ENCODE results near the gene ZNRF2. TPM values are rescaled to one million over a fixed set of nuclear protein-coding genes. Genes with fewer than 3 reads are reported as not detected.

The ZNRF2 gene
- total and polyA plus RNA-seq, 2 of the 13 experiments (the other 11 are each of a cell fraction or from before 2014, with no cell fraction given): 3.5 to 7.7 TPM

DNA sequence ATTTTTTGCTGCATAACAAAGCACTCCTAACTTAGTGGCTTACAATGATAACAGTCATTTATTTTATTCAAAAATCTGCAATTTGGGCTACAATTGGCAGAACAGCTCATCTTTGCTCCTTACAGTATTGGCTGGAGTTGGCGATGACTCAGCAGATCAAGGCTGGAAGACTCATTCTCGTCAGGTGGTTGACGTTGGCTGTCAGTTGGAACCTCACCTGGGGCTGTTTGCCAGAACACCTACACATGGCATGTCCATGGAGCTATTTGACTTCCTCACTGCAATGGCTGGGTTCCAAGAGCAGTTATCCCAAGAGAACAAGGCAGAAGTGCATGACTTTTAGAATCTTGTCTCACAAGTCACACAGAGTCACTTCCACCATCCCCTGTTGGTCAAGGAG lies 119.1 kb downstream of the ZNRF2 start (continued):
- TF ChIP-seq, protein P1, sequence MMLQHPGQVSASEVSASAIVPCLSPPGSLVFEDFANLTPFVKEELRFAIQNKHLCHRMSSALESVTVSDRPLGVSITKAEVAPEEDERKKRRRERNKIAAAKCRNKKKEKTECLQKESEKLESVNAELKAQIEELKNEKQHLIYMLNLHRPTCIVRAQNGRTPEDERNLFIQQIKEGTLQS (CRISPR knock-in tag; IDR thresholded peaks at IDR 0.05): no peak
- TF ChIP-seq MXD3 (CRISPR knock-in tag; IDR thresholded peaks at IDR 0.05): no peak

- WGBS (ENCODE audit: low lambda C conversion rate): 100% methylated on average over 2 of the region's 2 CpGs
- no TSS peak for BruUV-seq (replicated peaks)
- TF ChIP-seq AHR (CRISPR knock-in tag; IDR thresholded peaks at IDR 0.05) (no peak), GTF2F1 (IDR thresholded peaks at IDR 0.05; ENCODE audit: low read length) (no peak), SMAD9 (CRISPR knock-in tag; IDR thresholded peaks at IDR 0.05) (no peak), ZBTB7A (CRISPR knock-in tag; IDR thresholded peaks at IDR 0.05) (no peak), ZC3H13 (CRISPR knock-in tag; IDR thresholded peaks at IDR 0.05) (no peak), SKIL (CRISPR knock-in tag; IDR thresholded peaks at IDR 0.05; ENCODE audit: borderline replicate concordance) (no peak), ZNF569 (CRISPR knock-in tag; IDR thresholded peaks at IDR 0.05; ENCODE audit: borderline replicate concordance) (no peak), KDM5B (CRISPR knock-in tag; IDR thresholded peaks at IDR 0.05; ENCODE audit: borderline replicate concordance) (no peak), STAT6 (CRISPR knock-in tag; IDR thresholded peaks at IDR 0.05; ENCODE audit: borderline replicate concordance) (no peak), SOX5 (CRISPR knock-in tag; IDR thresholded peaks at IDR 0.05; ENCODE audit: borderline replicate concordance) (no peak)
- TF ChIP-seq, protein P2, sequence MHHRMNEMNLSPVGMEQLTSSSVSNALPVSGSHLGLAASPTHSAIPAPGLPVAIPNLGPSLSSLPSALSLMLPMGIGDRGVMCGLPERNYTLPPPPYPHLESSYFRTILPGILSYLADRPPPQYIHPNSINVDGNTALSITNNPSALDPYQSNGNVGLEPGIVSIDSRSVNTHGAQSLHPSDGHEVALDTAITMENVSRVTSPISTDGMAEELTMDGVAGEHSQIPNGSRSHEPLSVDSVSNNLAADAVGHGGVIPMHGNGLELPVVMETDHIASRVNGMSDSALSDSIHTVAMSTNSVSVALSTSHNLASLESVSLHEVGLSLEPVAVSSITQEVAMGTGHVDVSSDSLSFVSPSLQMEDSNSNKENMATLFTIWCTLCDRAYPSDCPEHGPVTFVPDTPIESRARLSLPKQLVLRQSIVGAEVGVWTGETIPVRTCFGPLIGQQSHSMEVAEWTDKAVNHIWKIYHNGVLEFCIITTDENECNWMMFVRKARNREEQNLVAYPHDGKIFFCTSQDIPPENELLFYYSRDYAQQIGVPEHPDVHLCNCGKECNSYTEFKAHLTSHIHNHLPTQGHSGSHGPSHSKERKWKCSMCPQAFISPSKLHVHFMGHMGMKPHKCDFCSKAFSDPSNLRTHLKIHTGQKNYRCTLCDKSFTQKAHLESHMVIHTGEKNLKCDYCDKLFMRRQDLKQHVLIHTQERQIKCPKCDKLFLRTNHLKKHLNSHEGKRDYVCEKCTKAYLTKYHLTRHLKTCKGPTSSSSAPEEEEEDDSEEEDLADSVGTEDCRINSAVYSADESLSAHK (CRISPR knock-in tag; IDR thresholded peaks at IDR 0.05; ENCODE audit: borderline replicate concordance): no peak
Observed at GRCh38 chr7:30405179-30405578, 120.8 kb downstream of the ZNRF2 start.

More at GRCh38 chr7:30405179-30405578, 120.8 kb downstream of the ZNRF2 start:
- no peak overlapping the region for H3K4me2 ChIP-seq (ENCODE audit: low read depth, low read length)
- no peak overlapping the region for H3K27ac ChIP-seq (ENCODE audit: extremely low read length, insufficient read depth, low read length)
- no peak overlapping the region for H3K9ac ChIP-seq (ENCODE audit: insufficient read depth, low read depth, low read length)
- intact Hi-C loops (cut with micrococcal nuclease; ENCODE audit: unreplicated experiment): no loop called here
- ChIA-PET POLR2A (no interaction called here), CTCF (ENCODE audit: low intra/inter-chr PET ratio, low total read pairs) (no interaction called here)
- no peak overlapping the region for H3K4me3 ChIP-seq (replicated peaks in 1 of 3; ENCODE audit: insufficient read depth in 1 of 3, low read depth in 2 of 3, low read length in 3 of 3)
- no peak overlapping the region for H2AFZ ChIP-seq (ENCODE audit: low read length)
- no peak for DNase-seq (ENCODE audit: low spot score)
- H3K4me1 ChIP-seq (ENCODE audit: insufficient read depth, low read length): peaks cover 9% of the 10 kb centered on the region
- in situ Hi-C loops (cut with HindIII; ENCODE audit: extremely low pct_ligation_motif_present, low pct_unique_long_range_greater_than_20kb): no loop called here
- no peaks in the 10 kb centered on the region for H3K79me2 ChIP-seq (ENCODE audit: insufficient read depth, low read length)
- H3K27me3 ChIP-seq (ENCODE audit: control insufficient read depth in 1 of 2, insufficient read depth in 2 of 2, low read length in 2 of 2): no peaks in the 10 kb centered on the region
- no peak for FAIRE-seq
- ATAC-seq: no peak
- H3K9me3 ChIP-seq (ENCODE audit: low read length): no peaks in the 10 kb centered on the region
- no peaks in the 10 kb centered on the region for H4K20me1 ChIP-seq (ENCODE audit: insufficient read depth, low read length)
- H3K36me3 ChIP-seq (replicated peaks in 1 of 2; ENCODE audit: control insufficient read depth in 1 of 2, insufficient read depth in 2 of 2, low read length in 2 of 2): peaks cover 0 to 3% of the 10 kb centered on the region in 2 experiments; a peak in 4 of 5 replicates

Data from HepG2 (cell line).